K562 (cell line): ENCODE data around the gene UPF1. TPM values are rescaled to one million over a fixed set of nuclear protein-coding genes. Genes with fewer than 3 reads are reported as not detected.

ENCODE experiments used
- CHCHD3 ChIP-seq: fragments of 250-450 bp; sonication (Bioruptor Pico); IDR thresholded peaks from 2 replicates; pipeline ENCODE4 v2.1.2; 2022; ENCODE audit warnings: mild to moderate bottlenecking
- DPF2 ChIP-seq: fragments of 450-650 bp; IDR thresholded peaks from 2 replicates; pipeline ENCODE4 v1.6.1; 2016
- HIVEP1 ChIP-seq: fragments of 250-450 bp; sonication (Bioruptor Pico); IDR thresholded peaks from 2 replicates; pipeline ENCODE4 v1.4.0; 2020; ENCODE audit warnings: mild to moderate bottlenecking
- MAFF ChIP-seq: IDR thresholded peaks from 2 replicates; pipeline ENCODE4 v1.6.1; 2012; ENCODE audit warnings: low read length, improper control_type of control experiment
- NR2C2 ChIP-seq, 2 experiments: fragments of 200-800 bp in 1 of 2; sonication (Bioruptor generic) in 1 of 2; sonication (generic) in 1 of 2; formaldehyde crosslinking in 1 of 2; IDR thresholded peaks; 2 replicates each; pipeline versions ENCODE4 v1.6.1 to v1.8.0; 2016 to 2022; ENCODE audit warnings: mild to moderate bottlenecking in 1 of 2, missing compliant biosample characterization in 1 of 2, missing genetic modification characterization in 1 of 2, missing genetic modification reagents in 1 of 2
- SNRNP70 ChIP-seq: fragments of 200-400 bp; formaldehyde crosslinking; optimal IDR thresholded peaks from 2 replicates; pipeline ENCODE3; 2017; ENCODE audit warnings: low read depth, low read length
- TOE1 ChIP-seq, 2 experiments: fragments of 450-650 bp in 1 of 2; sonication (generic) in 1 of 2; formaldehyde crosslinking in 1 of 2; IDR thresholded peaks; 2 replicates each; pipeline versions ENCODE4 v1.7.1 to v1.8.0; 2016 to 2022; ENCODE audit warnings: borderline replicate concordance in 2 of 2, mild to moderate bottlenecking in 2 of 2, antibody characterized with exemption in 1 of 2, inconsistent platforms in 1 of 2, low read depth in 1 of 2, missing genetic modification reagents in 1 of 2, moderate library complexity in 1 of 2
- ZBTB34 ChIP-seq: fragments of 250-450 bp; sonication (Bioruptor Pico); IDR thresholded peaks from 2 replicates; pipeline ENCODE4 v1.8.0; 2021; ENCODE audit warnings: mild to moderate bottlenecking, moderate library complexity
- ZNF239 ChIP-seq: fragments of 250-450 bp; sonication (Bioruptor Pico); IDR thresholded peaks from 2 replicates; pipeline ENCODE4 v1.4.0; 2020; ENCODE audit warnings: mild to moderate bottlenecking
- polyA plus RNA-seq, 8 experiments: library from polyadenylated mRNA; depleted of rRNA in 4 of 8; stranded (reverse) in 5 of 8; unstranded in 3 of 8; fragments of >200 nt; fragmentation: Nextera tagmentation in 2 of 8; fragmentation: Illumina TruSeq in 1 of 8; extraction: Ambion mirVana in 2 of 8; extraction: Trizol in 1 of 8; gene quantifications; 2 replicates each; pipeline versions ENCODE4 v1.2.1 to v1.2.3, GENCODE V29; 2011 to 2014; ENCODE audit warnings: inconsistent platforms in 1 of 8, missing spikeins in 1 of 8
- total RNA-seq, 7 experiments: library from RNA; depleted of rRNA in 6 of 7; stranded (reverse); fragments of >200 nt in 6 of 7; fragmentation: Illumina TruSeq in 2 of 7; extraction: Trizol in 2 of 7; gene quantifications; 2 replicates each; pipeline versions ENCODE4 v1.2.1 to v1.2.3, GENCODE V29; 2011 to 2021; ENCODE audit warnings: low replicate concordance in 1 of 7

The UPF1 gene
- total and polyA plus RNA-seq, 9 of the 15 experiments (the other 6 are each of a cell fraction or from before 2014, with no cell fraction given) = 0.34 to 103 (median 27.9) TPM

DNA sequence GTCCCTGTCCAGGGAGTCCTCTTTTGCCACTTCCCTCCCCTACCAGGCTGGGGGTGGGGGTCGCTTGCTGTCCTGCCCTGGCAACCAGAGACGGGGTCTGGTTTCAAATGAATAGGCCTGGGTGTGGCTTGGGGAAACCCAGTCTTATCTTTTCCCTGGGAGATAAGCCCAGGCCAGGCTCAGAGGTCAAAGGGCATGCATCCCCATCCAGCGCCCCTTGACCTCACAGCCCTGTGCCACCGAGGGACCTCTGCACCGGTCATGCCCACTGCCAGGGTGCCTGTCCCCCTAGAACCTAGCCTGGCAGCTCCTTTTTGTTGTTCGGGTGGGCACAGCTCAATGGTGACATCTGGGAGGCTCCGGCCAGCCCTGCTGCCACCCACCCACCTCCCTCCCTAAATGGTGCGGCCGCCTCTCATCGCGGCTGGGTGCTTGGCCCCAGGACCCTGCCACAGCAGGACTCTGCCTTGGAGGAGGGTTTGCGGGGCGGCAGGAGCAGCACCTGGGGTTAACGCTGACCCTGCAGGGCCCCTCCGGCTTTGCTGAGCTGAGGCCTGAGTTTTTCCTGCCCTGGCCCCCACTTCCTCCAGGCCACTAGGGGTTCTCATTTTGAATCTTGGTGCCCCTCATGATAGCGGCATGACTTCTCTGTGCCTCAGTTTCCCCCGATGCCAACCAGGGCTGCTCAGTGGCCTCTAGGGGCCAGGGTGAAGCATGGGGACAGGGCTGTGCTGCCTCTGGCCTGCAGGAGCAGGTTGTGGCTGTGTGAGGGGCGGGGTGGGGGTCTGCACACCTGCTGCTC is 67.0 kb downstream of the UPF1 start (continued):
- TF ChIP-seq TOE1 (IDR thresholded peaks at IDR 0.05; ENCODE audit: borderline replicate concordance) (no peak), TOE1 (CRISPR knock-in tag; IDR thresholded peaks at IDR 0.05; ENCODE audit: borderline replicate concordance, low read depth) (no peak), ZBTB34 (CRISPR knock-in tag) (no peak), SNRNP70 (no peak), CHCHD3 (CRISPR knock-in tag) (no peak), HIVEP1 (CRISPR knock-in tag) (0 out of 2 replicates have a peak, but pooled peaks have one; percentile 38), ZNF239 (no peak), DPF2 (peak; percentile 48), NR2C2 (CRISPR knock-in tag; IDR thresholded peaks at IDR 0.05) (peak; percentile 73), NR2C2 (tag; IDR thresholded peaks at IDR 0.05) (peak; percentile 96), MAFF (no peak)
